NCI-H187 treated with DMSO at 0.1 percent for 48 hours (cell line): Measurements from ENCODE around the gene DSTYK.

Source experiments
- DNase-seq: peaks from one replicate; lab custom pipeline; 2025; lab: John Stamatoyannopoulos, UW

The DSTYK gene

GRCh38 chr1:205129447-205130029, 82.0 kb downstream of the DSTYK start:
- no peak for DNase-seq

DNA sequence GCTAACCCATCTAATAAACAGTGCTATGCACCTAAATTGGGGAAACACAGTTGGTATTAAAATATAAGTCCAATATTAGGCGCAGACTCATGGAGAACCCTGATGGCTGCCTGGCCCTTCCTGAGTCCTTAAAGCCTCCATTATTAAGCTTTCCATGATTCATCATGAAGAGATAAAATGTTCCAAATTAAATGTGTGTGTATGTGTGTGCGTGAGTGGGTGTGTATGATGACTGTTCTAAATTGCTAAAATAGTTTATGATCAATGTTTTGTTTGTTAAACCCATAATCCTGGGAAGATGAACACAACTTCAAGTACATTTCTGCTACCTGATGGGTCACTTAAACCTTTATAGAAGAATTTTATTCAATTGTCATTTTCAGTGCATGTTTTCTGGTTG, 83.5 kb downstream of the DSTYK start:
- DNase-seq, result no peak

- DNase-seq, result no peak
Observed at GRCh38 chr1:205127646-205128045, 83.9 kb downstream of the DSTYK start.

- no peak for DNase-seq
Observed at GRCh38 chr1:205124726-205125125, 86.8 kb downstream of the DSTYK start.

DNA sequence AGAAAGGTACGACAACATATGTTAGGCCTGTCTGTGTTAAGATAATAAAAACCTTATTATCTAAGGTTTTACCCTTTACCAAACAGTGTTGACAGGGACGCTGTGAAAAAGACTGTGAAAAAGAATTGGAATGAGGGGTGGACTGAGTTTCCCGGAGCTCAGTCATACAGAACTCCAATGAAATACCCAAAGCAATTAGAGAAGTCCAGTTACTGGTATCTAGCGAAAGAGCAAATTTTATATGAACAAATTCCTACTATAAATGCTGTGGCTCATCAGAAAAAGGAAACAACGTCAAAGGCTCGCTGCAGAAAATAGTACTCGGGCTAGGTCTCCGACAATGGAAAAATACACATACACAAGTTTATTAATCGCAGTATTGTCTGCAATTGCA, 89.0 kb downstream of the DSTYK start:
- no peak for DNase-seq

- DNase-seq, result peak; percentile 99
Observed at GRCh38 chr1:205121660-205122488, 89.6 kb downstream of the DSTYK start, which contains the start of gene RBBP5. Gene RBBP5, minus strand, starts transcription at chr1:205121978. Its CDS starts 105 bp downstream, at chr1:205121873.

DNA sequence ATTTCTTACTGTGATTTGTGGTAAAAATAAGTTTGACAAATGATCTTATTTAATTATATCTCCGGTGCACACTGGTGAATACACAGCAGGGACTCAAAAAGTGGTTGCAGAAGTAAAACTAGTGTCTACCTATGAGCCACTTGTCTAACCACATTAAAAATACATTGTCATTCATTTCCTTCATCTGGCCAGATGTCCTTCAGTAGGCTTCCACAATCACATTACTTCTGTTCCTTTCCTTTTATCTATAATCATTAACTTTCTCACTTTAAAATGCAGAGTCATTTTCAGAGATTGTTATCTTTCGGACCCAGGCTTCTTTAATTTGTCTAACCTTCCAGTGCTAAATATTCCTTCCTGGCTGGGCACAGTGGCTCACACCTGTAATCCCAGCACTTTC, 92.8 kb downstream of the DSTYK start:
- DNase-seq, result no peak

- DNase-seq, result no peak
Observed at GRCh38 chr1:205111354-205111753, 100.1 kb downstream of the DSTYK start.

- DNase-seq, result no peak
Observed at GRCh38 chr1:205109711-205110110, 101.8 kb downstream of the DSTYK start.

DNA sequence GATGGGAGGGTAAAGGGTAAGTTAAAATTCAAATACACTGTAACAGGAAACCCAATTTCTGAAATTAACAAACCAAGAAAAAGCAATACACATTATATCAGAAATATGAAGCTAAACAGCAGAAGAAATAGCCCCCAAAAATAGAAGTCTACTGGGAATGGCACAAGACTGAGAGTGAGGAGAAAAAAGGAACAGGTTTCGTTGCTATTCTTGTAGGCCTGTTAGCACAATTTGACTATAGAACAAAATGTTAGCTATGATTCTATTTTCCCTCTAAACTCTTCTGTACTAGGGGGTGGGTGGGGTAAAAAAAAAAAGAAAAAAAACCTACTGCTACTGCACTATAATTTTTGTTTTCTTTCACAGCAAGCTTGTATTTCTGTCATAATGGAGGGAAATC, 102.2 kb downstream of the DSTYK start:
- DNase-seq, result no peak

DNA sequence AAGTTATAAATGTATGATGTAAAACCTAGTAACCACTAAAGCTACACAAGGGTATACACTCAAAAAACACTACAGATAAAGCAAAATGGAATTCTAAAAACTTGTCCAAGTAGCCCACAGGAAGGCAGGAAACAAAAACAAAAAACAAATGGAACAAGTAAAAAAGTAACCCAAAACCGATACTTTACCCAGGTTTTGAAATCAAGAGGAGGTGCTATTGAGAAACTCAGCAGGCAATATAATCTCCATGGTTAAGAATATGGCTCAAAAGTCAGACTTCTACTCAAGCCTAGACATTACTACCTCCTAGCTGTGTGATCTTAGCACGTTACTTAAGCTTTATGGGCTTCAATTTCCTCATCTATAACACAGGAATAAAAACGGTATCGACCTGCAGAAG, 103.0 kb downstream of the DSTYK start:
- DNase-seq, result no peak

GRCh38 chr1:205107327-205107726, 104.2 kb downstream of the DSTYK start:
- DNase-seq, result no peak

DNA sequence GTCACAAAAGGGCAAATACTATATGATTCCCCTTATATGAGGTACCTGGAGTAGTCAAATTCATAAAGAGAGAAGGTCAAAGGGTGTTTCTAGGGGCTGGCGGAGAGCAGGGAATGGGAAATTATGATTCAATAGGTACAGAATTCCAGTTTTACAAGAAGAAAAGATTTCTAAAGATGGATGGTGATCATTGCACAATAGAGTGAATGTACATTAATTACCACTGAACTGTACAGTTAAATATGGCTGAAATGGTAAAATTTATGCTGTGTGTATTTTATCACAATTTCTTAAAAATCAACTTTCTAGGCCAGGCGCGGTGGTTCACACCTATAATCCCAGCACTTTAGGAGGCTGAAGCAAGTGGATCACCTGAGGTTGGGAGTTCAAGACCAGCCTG, 109.1 kb downstream of the DSTYK start:
- DNase-seq, result no peak

GRCh38 chr1:205098242-205098641, 113.3 kb downstream of the DSTYK start:
- no peak for DNase-seq

- DNase-seq, result no peak
Observed at GRCh38 chr1:205095422-205095821, 116.1 kb downstream of the DSTYK start.
